HG03135 (cell line): Measurements from ENCODE around the gene TEX14.
A peak's percentile ranks its signal among the peaks of the same experiment; 100 is the strongest.

ENCODE experiments used
- ATAC-seq: cut with Tn5 transposase; IDR thresholded peaks from one replicate; pipeline ENCODE4 v1.9.1; 2021; ENCODE audit warnings: mild to moderate bottlenecking, moderate library complexity; ENCODE audit not compliant: unreplicated experiment

TEX14 gene

GRCh38 chr17:58528443-58528842, 163.4 kb downstream of the TEX14 start:
- no peak for ATAC-seq

GRCh38 chr17:58527949-58528348, 163.9 kb downstream of the TEX14 start:
- no peak for ATAC-seq

GRCh38 chr17:58527306-58527705, 164.5 kb downstream of the TEX14 start:
- no peak for ATAC-seq

GRCh38 chr17:58525239-58525638, 166.6 kb downstream of the TEX14 start:
- ATAC-seq, result no peak

- ATAC-seq, result no peak
These were observed 170.2 kb downstream of the TEX14 start for GRCh38 chr17:58521680-58522079.

- ATAC-seq, result no peak
These were observed 170.9 kb downstream of the TEX14 start for GRCh38 chr17:58520843-58521430.

GRCh38 chr17:58517928-58518609, 173.8 kb downstream of the TEX14 start:
- peak; percentile 84 for ATAC-seq

- ATAC-seq, result no peak
These were observed 174.4 kb downstream of the TEX14 start for GRCh38 chr17:58517378-58517927.

GRCh38 chr17:58516644-58517377, 175.0 kb downstream of the TEX14 start:
- ATAC-seq, result no peak

- ATAC-seq, result no peak
These were observed 176.6 kb downstream of the TEX14 start for GRCh38 chr17:58515286-58515685.

GRCh38 chr17:58514770-58515157, 177.1 kb downstream of the TEX14 start:
- no peak for ATAC-seq

GRCh38 chr17:58513965-58514769, 177.7 kb downstream of the TEX14 start, which contains the start of gene MTMR4:
Gene MTMR4 (minus strand): TSS chr17:58514638. CDS start chr17:58514407, 231 bp downstream.
- ATAC-seq, result no peak

GRCh38 chr17:58513267-58513964, 178.4 kb downstream of the TEX14 start:
- no peak for ATAC-seq

- no peak for ATAC-seq
These were observed 181.8 kb downstream of the TEX14 start for GRCh38 chr17:58510075-58510474.

GRCh38 chr17:58508341-58509067, 183.3 kb downstream of the TEX14 start:
- ATAC-seq, result no peak

- no peak for ATAC-seq
These were observed 184.7 kb downstream of the TEX14 start for GRCh38 chr17:58507123-58507634.
